Measurements from ENCODE around the gene TENM4. TPM values are rescaled to one million over a fixed set of nuclear protein-coding genes. Genes with fewer than 3 reads are reported as not detected.

The TENM4 gene
- total RNA-seq, 1 donor from 2014 or later = 0.21 TPM

DNA sequence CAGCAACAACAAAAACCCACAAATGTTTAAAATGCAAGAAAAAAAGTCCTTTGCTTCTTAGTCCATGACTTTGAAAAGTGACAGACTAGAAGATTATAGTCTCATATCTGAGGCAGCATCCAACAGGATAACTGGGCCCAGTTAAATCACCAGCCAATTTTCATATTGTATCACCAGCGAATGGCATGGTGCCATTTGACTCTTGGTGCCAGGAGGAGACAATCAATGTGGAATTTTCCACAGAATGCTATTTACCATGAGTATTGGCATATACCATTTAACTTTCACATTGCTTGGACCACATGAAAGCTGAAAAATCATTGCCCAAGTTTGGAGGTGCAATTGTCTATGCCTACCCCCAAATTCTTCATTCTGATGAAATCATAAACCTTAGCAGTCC, 255.5 kb downstream of the TENM4 start:
- no peak for DNase-seq (ENCODE audit: low read depth)

DNA sequence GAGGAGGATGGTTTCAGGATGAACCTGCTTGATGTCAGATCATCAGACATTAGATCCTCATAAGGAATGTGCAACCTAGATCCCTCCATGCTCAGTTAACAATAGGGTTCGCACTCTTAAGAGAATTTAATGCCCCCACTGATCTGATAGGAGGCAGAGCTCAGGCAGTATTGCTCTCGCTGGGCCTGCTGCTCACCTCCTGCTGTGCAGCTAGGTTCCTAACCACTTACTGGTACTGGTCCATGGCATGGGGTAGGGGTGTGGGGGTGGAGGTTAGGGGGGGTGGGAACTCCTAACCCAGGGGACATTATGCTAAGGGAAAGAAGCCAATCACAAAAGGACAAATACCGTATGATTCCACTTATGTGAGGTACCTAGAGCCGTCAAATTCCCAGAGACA, 256.5 kb downstream of the TENM4 start:
- DNase-seq (ENCODE audit: low read depth) = no peak

GRCh38 chr11:79182794-79183193, 258.0 kb downstream of the TENM4 start:
- no peak for DNase-seq (ENCODE audit: low read depth)

DNA sequence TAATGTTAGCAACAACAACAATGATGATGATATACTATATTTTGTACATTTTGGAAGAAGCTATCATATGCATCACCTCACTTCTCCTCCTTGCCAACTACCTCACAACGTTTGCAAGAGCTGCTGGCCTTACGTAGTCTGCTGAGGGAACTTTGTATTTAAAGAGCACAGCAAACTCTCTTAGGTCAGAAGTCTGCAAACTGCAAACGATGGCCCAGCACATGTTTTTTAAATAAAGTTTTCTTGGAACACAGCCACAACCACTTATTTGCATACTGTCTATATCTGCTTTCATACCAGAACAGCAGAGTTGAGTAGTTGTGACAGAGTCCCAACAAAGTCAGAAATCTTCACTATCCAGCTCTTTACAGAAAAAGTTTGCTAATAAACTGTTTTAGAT, 261.7 kb downstream of the TENM4 start:
- no peak for DNase-seq (ENCODE audit: low read depth)

- DNase-seq (ENCODE audit: low read depth) = peak; percentile 7
Measured at GRCh38 chr11:79174045-79175008, 266.5 kb downstream of the TENM4 start.

GRCh38 chr11:79173615-79174014, 267.2 kb downstream of the TENM4 start:
- DNase-seq (ENCODE audit: low read depth) = peak; percentile 34

- no peak for DNase-seq (ENCODE audit: low read depth)
Measured at GRCh38 chr11:79170321-79170720, 270.5 kb downstream of the TENM4 start.

DNA sequence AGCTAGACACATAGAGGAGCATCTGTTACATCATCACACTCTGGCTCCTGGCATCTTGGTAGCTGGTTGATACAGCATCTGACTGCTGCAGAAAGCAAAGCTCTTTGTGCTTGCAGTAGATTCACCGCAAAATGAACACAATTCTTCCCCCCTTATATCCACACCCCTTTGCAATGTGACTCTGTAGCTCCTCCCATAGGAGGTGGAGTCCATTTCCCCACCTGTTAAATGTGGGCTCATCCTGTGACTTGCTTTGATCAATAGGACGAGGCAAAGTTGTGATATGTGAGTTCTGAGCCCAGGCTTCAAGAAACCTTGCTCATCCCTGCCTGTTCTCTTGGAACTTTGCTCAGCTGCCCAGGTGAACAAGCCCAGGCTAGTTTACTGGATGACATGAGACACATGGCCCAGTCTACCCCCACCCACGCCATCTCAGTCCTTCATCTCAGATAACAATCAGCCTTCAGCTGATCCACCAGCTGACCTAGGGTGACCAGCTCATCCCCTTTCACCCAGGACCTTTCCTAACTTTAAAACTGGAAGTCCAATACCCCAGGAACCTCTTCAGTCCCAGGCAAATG, 272.2 kb downstream of the TENM4 start:
- DNase-seq (ENCODE audit: low read depth) = no peak

DNA sequence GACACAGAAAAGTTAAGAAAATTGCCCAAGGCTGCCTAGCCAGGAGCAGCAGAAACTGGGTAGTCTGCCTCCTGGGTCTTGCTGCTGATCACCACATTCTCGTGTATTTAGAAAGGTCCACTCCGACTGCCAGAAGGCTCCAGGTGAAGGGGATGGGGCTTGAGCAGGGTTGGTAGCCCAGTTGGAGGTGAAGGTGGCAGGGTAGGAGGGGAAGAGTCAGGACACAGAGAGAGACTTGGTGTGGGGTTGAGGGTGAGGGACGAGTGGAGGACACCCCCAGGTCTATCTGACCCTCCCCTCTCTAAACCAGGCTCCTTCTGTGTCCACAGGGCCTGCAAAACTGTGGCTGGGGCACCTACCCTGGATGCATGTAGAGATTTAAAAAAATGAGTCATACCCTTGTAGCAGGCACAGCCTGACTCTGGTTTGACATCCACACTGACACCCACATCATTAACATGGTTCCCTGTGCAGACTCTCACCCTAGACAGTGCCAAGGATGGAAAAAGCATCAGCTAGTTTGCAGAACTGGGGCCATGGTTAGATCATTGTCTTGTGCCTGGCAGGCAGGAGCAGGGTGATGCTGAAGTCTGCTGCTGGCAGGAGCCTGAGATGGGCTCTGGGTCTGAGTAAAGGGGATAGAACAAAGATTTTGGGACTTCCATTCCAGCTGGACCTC, 273.2 kb downstream of the TENM4 start:
- no peak for DNase-seq (ENCODE audit: low read depth)

- DNase-seq (ENCODE audit: low read depth) = no peak
Measured at GRCh38 chr11:79165908-79166307, 274.9 kb downstream of the TENM4 start.

GRCh38 chr11:79160791-79161403, 279.9 kb downstream of the TENM4 start:
- DNase-seq (ENCODE audit: low read depth) = no peak

DNA sequence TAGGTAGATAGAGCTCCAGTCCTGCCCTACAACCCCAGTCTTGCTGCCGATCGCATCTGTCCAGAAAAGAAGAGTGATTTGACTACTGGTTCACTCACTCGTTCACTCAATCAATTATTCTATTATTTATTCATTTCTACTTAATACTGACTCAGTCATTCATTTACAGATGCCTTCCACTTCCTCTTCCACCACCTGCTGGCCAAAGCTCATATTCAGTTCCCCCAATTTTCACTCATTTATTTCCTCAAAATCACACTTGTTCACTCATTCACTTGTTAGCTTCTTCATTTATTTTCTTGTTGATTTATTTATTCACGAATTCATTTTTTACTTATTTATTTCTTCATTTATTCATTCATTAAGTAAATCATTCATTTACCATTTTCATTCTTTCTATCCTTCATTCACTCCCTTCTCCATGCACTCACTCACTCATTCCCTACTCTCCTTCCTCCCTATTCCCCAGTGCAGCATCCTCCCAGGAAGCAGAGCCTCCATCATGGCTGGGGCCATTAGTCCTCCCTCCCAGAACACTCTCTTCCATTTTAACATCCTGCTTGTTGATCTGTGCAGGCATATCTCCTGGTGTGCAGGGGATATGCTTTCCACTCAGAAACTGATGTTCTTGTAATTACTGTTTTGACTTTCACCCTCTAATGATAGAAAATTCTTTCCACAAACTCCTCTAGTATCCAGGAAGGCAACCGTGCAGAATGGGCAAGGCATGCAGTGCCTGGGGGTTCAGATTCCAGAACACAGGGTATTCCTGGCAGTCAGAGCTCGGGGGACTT, 281.0 kb downstream of the TENM4 start:
- no peak for DNase-seq (ENCODE audit: low read depth)

GRCh38 chr11:79157738-79158137, 283.1 kb downstream of the TENM4 start:
- DNase-seq (ENCODE audit: low read depth) = no peak

DNA sequence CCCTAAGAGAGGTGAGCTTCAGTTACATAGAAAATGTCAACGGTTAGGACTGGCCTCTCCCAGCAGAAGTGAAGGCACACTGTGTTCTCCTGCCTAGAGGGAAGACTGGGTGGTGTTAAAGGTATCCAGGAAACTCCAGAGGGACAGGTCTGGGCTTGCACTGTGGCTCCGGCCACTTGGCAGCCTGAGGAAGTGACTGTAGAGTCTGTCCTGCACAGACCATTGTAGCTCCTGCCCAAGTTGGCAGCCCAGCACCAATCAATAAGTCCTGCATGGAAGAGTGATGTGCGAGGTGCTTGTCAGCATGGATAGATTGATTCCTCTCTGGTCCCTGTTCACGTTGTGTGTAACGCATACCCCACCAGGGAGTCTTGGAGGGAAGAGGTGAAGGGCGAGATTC, 284.8 kb downstream of the TENM4 start:
- no peak for DNase-seq (ENCODE audit: low read depth)

GRCh38 chr11:79155237-79155636, 285.6 kb downstream of the TENM4 start:
- DNase-seq (ENCODE audit: low read depth) = no peak

DNA sequence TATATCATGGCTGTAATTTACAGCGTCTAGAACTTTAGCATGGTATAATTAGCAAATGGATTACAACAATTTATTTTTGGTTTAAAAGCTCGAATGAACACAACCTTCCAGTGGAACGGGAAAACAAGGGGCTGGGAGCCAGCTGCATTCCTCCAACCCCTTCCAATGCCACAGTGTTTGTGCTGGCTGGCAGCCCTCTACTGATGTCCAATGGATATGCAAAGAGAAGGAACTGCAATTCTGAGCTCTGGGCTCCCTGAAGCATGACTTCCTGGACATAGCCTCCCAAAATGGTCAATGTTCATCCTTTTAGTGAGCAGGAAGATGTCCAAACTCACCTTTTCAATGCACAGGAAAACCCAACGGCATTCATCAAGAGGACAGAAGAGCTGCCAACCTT, 288.3 kb downstream of the TENM4 start:
- no peak for DNase-seq (ENCODE audit: low read depth)

- no peak for DNase-seq (ENCODE audit: low read depth)
Measured at GRCh38 chr11:79151396-79151795, 289.4 kb downstream of the TENM4 start.

- DNase-seq (ENCODE audit: low read depth) = no peak
Measured at GRCh38 chr11:79150966-79151365, 289.9 kb downstream of the TENM4 start.

GRCh38 chr11:79150320-79150719, 290.5 kb downstream of the TENM4 start:
- no peak for DNase-seq (ENCODE audit: low read depth)

GRCh38 chr11:79147731-79148130, 293.1 kb downstream of the TENM4 start:
- no peak for DNase-seq (ENCODE audit: low read depth)

GRCh38 chr11:79147011-79147410, 293.8 kb downstream of the TENM4 start:
- DNase-seq (ENCODE audit: low read depth) = no peak
